Choroid plexus epithelial cell (primary cell): Measurements from ENCODE around the gene SLC44A1.

ENCODE experiments used
- DNase-seq: peaks from one replicate; pipeline ENCODE4 v3.0.0-alpha.2; 2010; ENCODE audit warnings: low read depth
- H3K4me3 ChIP-seq: 2 replicates; pipeline ENCODE4 v1.5.1; 2011; ENCODE audit warnings: low read depth, mild to moderate bottlenecking, control low read depth, low read length, moderate library complexity
- TF ChIP-seq, protein P1 (sequence below): conservative IDR thresholded peaks from 2 replicates; pipeline ENCODE4 v1.5.1; 2011; ENCODE audit warnings: low read depth, mild to moderate bottlenecking, control low read depth, inconsistent platforms, low read length, moderate library complexity

The SLC44A1 gene

DNA sequence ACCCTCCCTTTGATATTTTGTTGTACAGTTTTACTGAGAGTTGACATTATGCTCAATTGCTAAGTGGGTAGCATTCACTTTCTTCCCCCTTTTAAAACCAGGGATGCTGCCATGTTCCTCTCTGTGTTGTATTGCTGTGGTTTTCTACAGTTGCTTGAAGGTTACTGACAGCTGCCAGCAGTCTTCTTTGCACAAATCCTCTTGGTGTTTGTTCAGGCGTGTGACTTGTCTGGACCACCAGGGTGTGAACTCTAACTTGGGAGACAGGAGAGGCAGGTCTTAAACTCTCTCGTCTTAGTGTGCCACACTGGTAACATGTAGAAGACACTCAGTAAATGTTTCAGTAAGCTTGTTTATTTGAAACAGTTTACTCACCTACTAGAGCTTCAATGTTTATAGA is 25.1 kb downstream of the SLC44A1 start:
- TF ChIP-seq, protein P1, sequence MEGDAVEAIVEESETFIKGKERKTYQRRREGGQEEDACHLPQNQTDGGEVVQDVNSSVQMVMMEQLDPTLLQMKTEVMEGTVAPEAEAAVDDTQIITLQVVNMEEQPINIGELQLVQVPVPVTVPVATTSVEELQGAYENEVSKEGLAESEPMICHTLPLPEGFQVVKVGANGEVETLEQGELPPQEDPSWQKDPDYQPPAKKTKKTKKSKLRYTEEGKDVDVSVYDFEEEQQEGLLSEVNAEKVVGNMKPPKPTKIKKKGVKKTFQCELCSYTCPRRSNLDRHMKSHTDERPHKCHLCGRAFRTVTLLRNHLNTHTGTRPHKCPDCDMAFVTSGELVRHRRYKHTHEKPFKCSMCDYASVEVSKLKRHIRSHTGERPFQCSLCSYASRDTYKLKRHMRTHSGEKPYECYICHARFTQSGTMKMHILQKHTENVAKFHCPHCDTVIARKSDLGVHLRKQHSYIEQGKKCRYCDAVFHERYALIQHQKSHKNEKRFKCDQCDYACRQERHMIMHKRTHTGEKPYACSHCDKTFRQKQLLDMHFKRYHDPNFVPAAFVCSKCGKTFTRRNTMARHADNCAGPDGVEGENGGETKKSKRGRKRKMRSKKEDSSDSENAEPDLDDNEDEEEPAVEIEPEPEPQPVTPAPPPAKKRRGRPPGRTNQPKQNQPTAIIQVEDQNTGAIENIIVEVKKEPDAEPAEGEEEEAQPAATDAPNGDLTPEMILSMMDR, result no peak
- no peak overlapping the region for H3K4me3 ChIP-seq
- DNase-seq, result no peak

DNA sequence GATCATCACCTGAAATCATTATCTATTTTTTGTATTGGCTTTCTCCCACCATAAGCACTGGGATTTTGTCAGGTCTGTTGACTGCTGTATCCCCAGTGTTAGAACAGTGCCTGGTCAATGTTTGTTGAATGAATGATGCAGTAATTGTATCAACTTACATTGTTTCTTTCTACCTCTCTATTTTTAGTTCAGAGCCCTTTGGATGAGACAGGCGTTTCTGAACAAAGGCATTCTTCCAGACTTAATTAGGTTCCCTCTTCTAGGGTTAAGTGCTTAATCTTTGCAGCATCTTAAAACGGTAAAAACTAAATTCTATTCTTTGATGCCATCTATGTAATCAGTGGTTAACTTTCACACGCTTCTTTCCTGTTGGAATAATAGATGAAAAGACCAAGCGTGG is 26.3 kb downstream of the SLC44A1 start:
- no peak overlapping the region for H3K4me3 ChIP-seq
- TF ChIP-seq, protein P1, result no peak
- no peak for DNase-seq

GRCh38 chr9:105273731-105274130 is 29.3 kb downstream of the SLC44A1 start:
- TF ChIP-seq, protein P1, result no peak
- H3K4me3 ChIP-seq, result no peak overlapping the region
- DNase-seq, result no peak

DNA sequence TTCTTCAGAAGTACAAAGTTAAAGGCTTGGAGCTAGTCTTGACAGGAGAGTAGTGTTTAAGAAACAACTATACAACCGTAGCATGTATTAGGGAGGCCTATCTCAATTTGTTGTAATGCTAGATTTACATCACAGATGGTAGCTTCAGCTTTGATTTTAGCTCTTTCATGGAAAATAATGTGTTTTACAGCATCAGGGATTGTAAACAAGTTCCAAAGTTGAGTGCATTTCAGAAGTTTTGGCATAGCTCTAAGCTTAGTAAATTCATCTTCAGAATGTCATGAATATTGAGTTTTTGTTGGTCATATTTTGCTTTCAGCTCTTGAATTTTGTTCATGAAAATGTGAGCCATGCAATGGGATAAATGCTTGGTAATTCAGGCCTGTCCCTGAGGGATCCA is 30.7 kb downstream of the SLC44A1 start:
- DNase-seq, result no peak
- TF ChIP-seq, protein P1, result no peak

DNA sequence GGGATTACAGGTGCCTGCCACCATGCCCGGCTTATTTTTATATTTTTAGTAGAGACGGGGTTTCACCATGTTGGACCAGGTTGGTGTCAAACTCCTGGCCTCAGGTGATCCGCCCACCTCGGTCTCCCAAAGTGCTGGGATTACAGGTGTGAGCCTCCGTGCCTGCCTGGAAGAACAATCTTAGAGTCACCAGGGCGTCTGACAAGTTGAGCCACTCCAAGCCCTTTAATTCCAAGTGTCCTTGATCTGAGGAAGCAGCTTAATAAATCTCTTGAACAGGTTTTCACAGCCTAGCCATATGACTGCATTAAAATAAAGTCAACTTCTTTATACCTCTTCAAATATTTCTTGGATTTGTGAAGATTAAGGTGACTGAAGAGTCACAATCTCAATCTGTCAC is 31.5 kb downstream of the SLC44A1 start:
- H3K4me3 ChIP-seq, result no peak overlapping the region
- TF ChIP-seq, protein P1, result no peak
- no peak for DNase-seq

More for the DNA sequence above, 30.7 kb downstream of the SLC44A1 start:
- H3K4me3 ChIP-seq, result no peak overlapping the region

GRCh38 chr9:105278751-105279150 is 34.3 kb downstream of the SLC44A1 start:
- no peak overlapping the region for H3K4me3 ChIP-seq
- DNase-seq, result no peak
- TF ChIP-seq, protein P1, result no peak

GRCh38 chr9:105280691-105281090 is 36.2 kb downstream of the SLC44A1 start:
- DNase-seq, result no peak
- H3K4me3 ChIP-seq, result no peak overlapping the region
- TF ChIP-seq, protein P1, result no peak
